Upper lobe of left lung (tissue), 4 donors: Measurements from ENCODE around the gene PRR5L.

Source experiments
- CTCF ChIP-seq, 6 experiments: fragments of 450-650 bp in 4 of 6; fragments of 200-600 bp in 2 of 6; sonication (generic) in 2 of 6; IDR thresholded peaks; one replicate each; pipeline ENCODE4 v1.5.1; 2016 to 2019; ENCODE audit warnings: antibody characterized with exemption in 6 of 6
- EP300 ChIP-seq, 4 donors: sonication (generic); formaldehyde crosslinking; IDR thresholded peaks; one replicate each; pipeline ENCODE4 v1.5.1; 2017; ENCODE audit warnings: antibody characterized with exemption in 4 of 4, control low read depth in 2 of 4
- POLR2A ChIP-seq, 4 donors: fragments of 450-650 bp; IDR thresholded peaks; one replicate each; pipeline ENCODE4 v1.5.1; 2016 to 2017; ENCODE audit warnings: antibody characterized with exemption in 4 of 4, mild to moderate bottlenecking in 2 of 4
- POLR2AphosphoS5 ChIP-seq, 2 donors: sonication (generic); formaldehyde crosslinking; IDR thresholded peaks; one replicate each; pipeline ENCODE4 v1.5.1; 2017; ENCODE audit warnings: antibody characterized with exemption in 2 of 2

GRCh38 chr11:36361901-36362391 is 65.9 kb downstream of the PRR5L start:
- TF ChIP-seq CTCF (IDR thresholded peaks at IDR 0.05) (no peak), POLR2AphosphoS5 (IDR thresholded peaks at IDR 0.05) (peak in 1 of 2 donors; percentile 23), POLR2A (IDR thresholded peaks at IDR 0.05) (peak in 1 of 4 donors; percentile 27), EP300 (IDR thresholded peaks at IDR 0.05) (peak in 1 of 4 donors; percentile 6)
